ENCODE results near the gene SETBP1. TPM values are rescaled to one million over a fixed set of nuclear protein-coding genes. Genes with fewer than 3 reads are reported as not detected.

The SETBP1 gene
- total and polyA plus RNA-seq, 9 of the 15 experiments (the other 6 are each of a cell fraction or from before 2014, with no cell fraction given): under 0.01 to 0.13 (median 0.04) TPM

- TF ChIP-seq ELK3 (CRISPR knock-in tag; IDR thresholded peaks at IDR 0.05) (no peak), MEF2D (tag; conservative IDR thresholded peaks at IDR 0.05; ENCODE audit: low read depth) (no peak), ARID3A (IDR thresholded peaks at IDR 0.05; ENCODE audit: borderline replicate concordance, low read depth, low read length) (no peak), MEIS2 (IDR thresholded peaks at IDR 0.05; ENCODE audit: partially characterized antibody) (peak; percentile 82), ZNF143 (CRISPR knock-in tag; IDR thresholded peaks at IDR 0.05) (no peak), ZNF197 (CRISPR knock-in tag; IDR thresholded peaks at IDR 0.05; ENCODE audit: low read depth) (no peak), SETDB1 (IDR thresholded peaks at IDR 0.05; ENCODE audit: low read length) (no peak), SRF (CRISPR knock-in tag; IDR thresholded peaks at IDR 0.05) (no peak), ARID1B (IDR thresholded peaks at IDR 0.05) (0 out of 2 replicates have a peak, but pooled peaks have one; percentile 26), ESRRA (IDR thresholded peaks at IDR 0.05; ENCODE audit: borderline replicate concordance, low read depth) (no peak), RAD51 (IDR thresholded peaks at IDR 0.05; ENCODE audit: borderline replicate concordance, low read depth) (no peak), AFF1 (IDR thresholded peaks at IDR 0.05; ENCODE audit: low read depth in 1 of 2, partially characterized antibody in 2 of 2) (no peak), ZNF146 (CRISPR knock-in tag; IDR thresholded peaks at IDR 0.05; ENCODE audit: unreplicated experiment) (no peak), U2AF2 (optimal IDR thresholded peaks at IDR 0.05; ENCODE audit: low read depth, low read length) (no peak), FOXK2 (conservative IDR thresholded peaks at IDR 0.05 in 1 of 2, IDR thresholded peaks at IDR 0.05 in 1 of 2; ENCODE audit: low read depth in 2 of 2) (peak in 1 of 2 experiments; percentile 42; a peak in 1 of 4 replicates), SMARCA4 (IDR thresholded peaks at IDR 0.05) (0 out of 2 replicates have a peak, but pooled peaks have one; percentile 36), NONO (IDR thresholded peaks at IDR 0.05; ENCODE audit: low read depth in 2 of 2, low read length in 1 of 2) (no peak), ZNF354B (CRISPR knock-in tag; IDR thresholded peaks at IDR 0.05) (no peak), HINFP (tag; conservative IDR thresholded peaks at IDR 0.05; ENCODE audit: low read depth) (no peak)
Observed at GRCh38 chr18:45050712-45051601, 370.3 kb downstream of the SETBP1 start (continued).
